Lower lobe of right lung (tissue), 2 donors: ENCODE measurements around the gene IL17REL. TPM values are rescaled to one million over a fixed set of nuclear protein-coding genes. Genes with fewer than 3 reads are reported as not detected.

ENCODE experiments used
- ATAC-seq, 2 donors: fragments of 200-7000 bp; cut with Tn5 transposase; one replicate each; pipeline ENCODE4 v1.9.1; 2020 to 2022; ENCODE audit warnings: mild to moderate bottlenecking in 2 of 2, moderate library complexity in 2 of 2
- DNase-seq: peaks from one replicate; pipeline ENCODE4 v3.0.0-alpha.2; 2020
- H3K27ac ChIP-seq: fragments of 200-600 bp; one replicate; pipeline ENCODE4 v1.8.0; 2022
- H3K27me3 ChIP-seq: fragments of 200-600 bp; one replicate; pipeline ENCODE4 v1.8.0; 2022; ENCODE audit warnings: low read depth
- H3K36me3 ChIP-seq: fragments of 200-600 bp; one replicate; pipeline ENCODE4 v1.8.0; 2022; ENCODE audit warnings: mild to moderate bottlenecking
- H3K4me1 ChIP-seq: fragments of 200-600 bp; one replicate; pipeline ENCODE4 v1.8.0; 2022
- H3K4me3 ChIP-seq: fragments of 200-600 bp; one replicate; pipeline ENCODE4 v1.8.0; 2022; ENCODE audit warnings: mild to moderate bottlenecking
- H3K9me3 ChIP-seq: fragments of 200-600 bp; one replicate; pipeline ENCODE4 v1.8.0; 2022
- intact Hi-C: fragments of 100-400 bp; cut with DNase I; formaldehyde crosslinking; loops from one replicate; pipeline ENCODE4 v1.11.0; 2022
- total RNA-seq: library from RNA; stranded (reverse); fragmentation: NEBNext Ultra II Directional; extraction: Animal tissue kit (Norgen Biotek cat#: 25700); gene quantifications from one replicate; pipeline ENCODE4 v1.2.1, GENCODE V29; 2021
- TF ChIP-seq, protein P1 (sequence below): fragments of 200-600 bp; IDR thresholded peaks from one replicate; pipeline ENCODE4 v1.8.0; 2022; ENCODE audit warnings: antibody characterized with exemption, mild to moderate bottlenecking
- donor health status: DM: no; HTN: yes; CAD: no; lungs with severe emphysema.

Gene IL17REL
- total RNA-seq, 1 donor from 2014 or later: 0.09 TPM

DNA sequence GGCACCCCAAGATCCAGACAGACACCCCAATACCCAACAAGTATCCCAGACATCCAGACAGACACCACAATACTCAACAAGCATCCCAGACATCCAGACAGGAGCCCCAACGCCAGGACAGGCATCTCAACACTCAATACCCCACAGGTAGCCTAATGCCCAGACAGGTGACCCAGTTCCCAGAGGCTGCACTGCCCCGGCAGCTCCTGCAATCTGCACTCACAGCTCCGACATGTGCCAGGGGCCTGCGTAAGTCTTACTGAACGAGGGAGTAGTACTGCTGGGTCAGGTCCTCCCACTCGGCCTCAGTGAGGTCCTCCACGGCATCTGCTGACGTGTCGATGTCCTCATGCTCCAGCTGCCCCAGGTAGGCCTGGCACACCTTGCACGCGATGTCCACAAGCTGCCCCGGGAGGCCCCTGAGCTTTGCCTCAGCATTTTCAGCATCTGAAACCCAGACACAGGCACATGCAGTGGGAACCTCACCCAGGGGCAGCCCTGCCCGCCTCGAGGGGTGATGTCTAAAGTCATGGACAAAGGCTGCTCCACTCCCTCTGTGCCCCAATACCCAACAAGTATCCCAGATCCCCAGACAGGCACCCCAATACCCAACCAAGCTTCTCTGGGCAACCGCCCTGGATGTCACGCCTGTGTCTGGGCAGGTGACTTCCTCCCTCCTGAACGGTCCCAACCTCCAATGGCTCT lies 28.9 kb upstream of the IL17REL start:
- H3K9me3 ChIP-seq: no peaks in the 10 kb centered on the region
- H3K36me3 ChIP-seq: no peaks in the 10 kb centered on the region
- H3K27me3 ChIP-seq: peaks cover 15% of the 10 kb centered on the region
- H3K4me3 ChIP-seq: no peak overlapping the region
- intact Hi-C loops: no loop called here
- H3K27ac ChIP-seq: no peak overlapping the region
- no peak for DNase-seq
- TF ChIP-seq, protein P1, sequence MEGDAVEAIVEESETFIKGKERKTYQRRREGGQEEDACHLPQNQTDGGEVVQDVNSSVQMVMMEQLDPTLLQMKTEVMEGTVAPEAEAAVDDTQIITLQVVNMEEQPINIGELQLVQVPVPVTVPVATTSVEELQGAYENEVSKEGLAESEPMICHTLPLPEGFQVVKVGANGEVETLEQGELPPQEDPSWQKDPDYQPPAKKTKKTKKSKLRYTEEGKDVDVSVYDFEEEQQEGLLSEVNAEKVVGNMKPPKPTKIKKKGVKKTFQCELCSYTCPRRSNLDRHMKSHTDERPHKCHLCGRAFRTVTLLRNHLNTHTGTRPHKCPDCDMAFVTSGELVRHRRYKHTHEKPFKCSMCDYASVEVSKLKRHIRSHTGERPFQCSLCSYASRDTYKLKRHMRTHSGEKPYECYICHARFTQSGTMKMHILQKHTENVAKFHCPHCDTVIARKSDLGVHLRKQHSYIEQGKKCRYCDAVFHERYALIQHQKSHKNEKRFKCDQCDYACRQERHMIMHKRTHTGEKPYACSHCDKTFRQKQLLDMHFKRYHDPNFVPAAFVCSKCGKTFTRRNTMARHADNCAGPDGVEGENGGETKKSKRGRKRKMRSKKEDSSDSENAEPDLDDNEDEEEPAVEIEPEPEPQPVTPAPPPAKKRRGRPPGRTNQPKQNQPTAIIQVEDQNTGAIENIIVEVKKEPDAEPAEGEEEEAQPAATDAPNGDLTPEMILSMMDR: no peak
- no peaks in the 10 kb centered on the region for H3K4me1 ChIP-seq
- ATAC-seq: no peak

GRCh38 chr22:50040717-50041116 lies 28.2 kb upstream of the IL17REL start:
- ATAC-seq (no peak), DNase-seq (no peak)
- Histone ChIP-seq H3K9me3 (no peaks in the 10 kb centered on the region), H3K27ac (no peak overlapping the region), H3K36me3 (no peaks in the 10 kb centered on the region), H3K4me1 (no peaks in the 10 kb centered on the region), H3K4me3 (no peak overlapping the region), H3K27me3 (peaks cover 11% of the 10 kb centered on the region)
- intact Hi-C loops: no loop called here
- TF ChIP-seq, protein P1: no peak

- no peak overlapping the region for H3K27ac ChIP-seq
- no peak overlapping the region for H3K4me3 ChIP-seq
- TF ChIP-seq, protein P1: no peak
- no peaks in the 10 kb centered on the region for H3K9me3 ChIP-seq
- intact Hi-C loops: loop anchor here (10.0 kb wide), 1 partner anchor 115 kb away; no protein-coding TSS in a partner anchor
- ATAC-seq (no peak), DNase-seq (no peak)
- H3K27me3 ChIP-seq: peaks cover 11% of the 10 kb centered on the region
- no peaks in the 10 kb centered on the region for H3K36me3 ChIP-seq
- no peaks in the 10 kb centered on the region for H3K4me1 ChIP-seq
Observed at GRCh38 chr22:50039669-50040443, 27.3 kb upstream of the IL17REL start.

GRCh38 chr22:50035976-50036724 lies 23.6 kb upstream of the IL17REL start:
- intact Hi-C loops: loop anchor here (10.0 kb wide), 1 partner anchor 111 kb away; no protein-coding TSS in a partner anchor
- Histone ChIP-seq H3K9me3 (no peaks in the 10 kb centered on the region), H3K27ac (no peak overlapping the region), H3K36me3 (no peaks in the 10 kb centered on the region), H3K4me3 (no peak overlapping the region), H3K27me3 (peaks cover 14% of the 10 kb centered on the region), H3K4me1 (no peaks in the 10 kb centered on the region)
- no peak for ATAC-seq
- no peak for DNase-seq
- TF ChIP-seq, protein P1: no peak

DNA sequence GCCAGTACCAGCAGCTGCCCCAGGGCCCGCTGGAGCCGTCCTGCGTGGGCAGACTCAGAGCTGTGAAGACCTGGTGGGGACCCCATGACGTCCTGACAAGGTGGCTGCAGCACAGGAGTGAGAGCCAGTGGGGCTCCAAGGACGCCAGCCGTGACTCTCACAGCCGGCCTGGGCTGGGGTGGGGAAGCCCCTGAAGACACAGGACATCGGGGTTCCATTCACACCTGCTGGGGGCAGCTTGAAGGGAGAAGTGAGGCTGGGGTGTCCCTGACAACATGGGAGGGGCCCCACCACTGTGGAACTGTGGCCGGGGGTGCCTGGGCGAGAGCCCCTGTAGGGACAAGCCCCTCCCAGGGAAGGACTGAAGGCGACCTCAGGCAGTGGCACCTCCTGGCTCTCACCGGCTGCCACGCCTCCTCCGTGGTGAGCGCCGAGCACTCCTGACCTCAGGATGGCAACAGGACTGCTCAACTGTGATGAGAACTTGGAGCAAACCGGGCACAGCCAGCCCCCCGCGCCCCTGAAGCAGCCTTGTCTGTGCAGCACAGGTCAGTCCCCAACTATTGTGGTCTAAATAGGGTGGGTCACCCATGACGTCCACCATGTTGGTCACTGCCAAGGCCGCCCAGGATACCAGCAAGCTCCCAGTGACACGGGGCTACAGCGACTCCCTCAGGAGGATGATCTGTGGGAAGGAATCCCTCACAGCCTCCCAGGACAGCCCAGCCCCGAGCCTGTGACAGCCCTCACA lies 22.7 kb upstream of the IL17REL start:
- H3K27me3 ChIP-seq: peaks cover 22% of the 10 kb centered on the region
- H3K9me3 ChIP-seq: no peaks in the 10 kb centered on the region
- H3K36me3 ChIP-seq: no peaks in the 10 kb centered on the region
- TF ChIP-seq, protein P1: no peak
- H3K4me1 ChIP-seq: no peaks in the 10 kb centered on the region
- intact Hi-C loops: loop anchor here (10.0 kb wide), 1 partner anchor 111 kb away; no protein-coding TSS in a partner anchor
- ATAC-seq: no peak
- DNase-seq: no peak
- H3K4me3 ChIP-seq: no peak overlapping the region
- no peak overlapping the region for H3K27ac ChIP-seq
